ENCODE results near the gene SH3RF1. TPM values are rescaled to one million over a fixed set of nuclear protein-coding genes. Genes with fewer than 3 reads are reported as not detected.

SH3RF1 gene
- total RNA-seq, 6 experiments from 2014 or later = 54.5 to 67.1 (median 57.1) TPM

GRCh38 chr4:169221662-169222061 is 49.1 kb downstream of the SH3RF1 start:
- Mint-ChIP-seq H3K4me3 (no peak overlapping the region), H3K4me1 (ENCODE audit: low read depth) (peaks cover 28% of the 10 kb centered on the region), H3K27ac (no peak overlapping the region), H3K9me3 (no peaks in the 10 kb centered on the region), H3K36me3 (ENCODE audit: low read depth) (peaks cover 26% of the 10 kb centered on the region), H3K27me3 (ENCODE audit: insufficient read depth) (no peaks in the 10 kb centered on the region; the same call in 1 of the 2 replicates)
- TF ChIP-seq CTCF (IDR thresholded peaks at IDR 0.05) = no peak
- DNase-seq = no peak

- Mint-ChIP-seq H3K4me3 (no peak overlapping the region), H3K36me3 (ENCODE audit: low read depth) (peaks cover 23% of the 10 kb centered on the region), H3K27ac (no peak overlapping the region), H3K9me3 (no peaks in the 10 kb centered on the region), H3K4me1 (ENCODE audit: low read depth) (peaks cover 28% of the 10 kb centered on the region), H3K27me3 (ENCODE audit: insufficient read depth) (no peaks in the 10 kb centered on the region; the same call in 1 of the 2 replicates)
- no peak for TF ChIP-seq CTCF (IDR thresholded peaks at IDR 0.05)
- no peak for DNase-seq
Observed at GRCh38 chr4:169220854-169221411, 49.8 kb downstream of the SH3RF1 start.

- no peak for TF ChIP-seq CTCF (IDR thresholded peaks at IDR 0.05)
- Mint-ChIP-seq H3K4me1 (ENCODE audit: low read depth) (peaks cover 28% of the 10 kb centered on the region), H3K9me3 (no peaks in the 10 kb centered on the region), H3K4me3 (no peak overlapping the region), H3K36me3 (ENCODE audit: low read depth) (peaks cover 27% of the 10 kb centered on the region), H3K27me3 (ENCODE audit: insufficient read depth) (no peaks in the 10 kb centered on the region; the same call in 1 of the 2 replicates), H3K27ac (no peak overlapping the region)
- no peak for DNase-seq
Observed at GRCh38 chr4:169220447-169220846, 50.3 kb downstream of the SH3RF1 start.

- Mint-ChIP-seq H3K36me3 (ENCODE audit: low read depth) (peaks cover 37% of the 10 kb centered on the region), H3K27me3 (ENCODE audit: insufficient read depth) (no peaks in the 10 kb centered on the region; the same call in 1 of the 2 replicates), H3K27ac (peak overlapping the region; percentile 36; the same call in 1 of the 2 replicates), H3K9me3 (peaks cover under 1% of the 10 kb centered on the region; the same call in 1 of the 2 replicates), H3K4me1 (ENCODE audit: low read depth) (peaks cover 28% of the 10 kb centered on the region), H3K4me3 (no peak overlapping the region)
- DNase-seq = no peak
- no peak for TF ChIP-seq CTCF (IDR thresholded peaks at IDR 0.05)
Observed at GRCh38 chr4:169219440-169219839, 51.3 kb downstream of the SH3RF1 start.

- H3K36me3 Mint-ChIP-seq (ENCODE audit: low read depth) = peaks cover 57% of the 10 kb centered on the region
- H3K27ac Mint-ChIP-seq = no peak overlapping the region
- H3K4me1 Mint-ChIP-seq (ENCODE audit: low read depth) = peaks cover 46% of the 10 kb centered on the region
- peaks cover 2% of the 10 kb centered on the region for H3K27me3 Mint-ChIP-seq (ENCODE audit: insufficient read depth)
- DNase-seq = no peak
- no peak for TF ChIP-seq CTCF (IDR thresholded peaks at IDR 0.05)
- H3K4me3 Mint-ChIP-seq = no peak overlapping the region
- peaks cover 12% of the 10 kb centered on the region for H3K9me3 Mint-ChIP-seq
Observed at GRCh38 chr4:169215656-169216055, 55.1 kb downstream of the SH3RF1 start.

All from HFFc6 (cell line).